Uterus (tissue), 2 donors: ENCODE results near the gene MMP13.

Experiments used
- POLR2A ChIP-seq, 2 donors: fragments of 450-650 bp; IDR thresholded peaks; one replicate each; pipeline ENCODE4 v1.6.1; 2016; ENCODE audit warnings: antibody characterized with exemption in 2 of 2, mild to moderate bottlenecking in 1 of 2, moderate library complexity in 1 of 2
- TF ChIP-seq, protein P1 (sequence below), 4 experiments: fragments of 200-600 bp in 2 of 4; fragments of 450-650 bp in 2 of 4; sonication (generic) in 2 of 4; IDR thresholded peaks; one replicate each; pipeline ENCODE4 v1.5.1; 2016 to 2019; ENCODE audit warnings: antibody characterized with exemption in 4 of 4, mild to moderate bottlenecking in 2 of 4, moderate library complexity in 1 of 4

DNA sequence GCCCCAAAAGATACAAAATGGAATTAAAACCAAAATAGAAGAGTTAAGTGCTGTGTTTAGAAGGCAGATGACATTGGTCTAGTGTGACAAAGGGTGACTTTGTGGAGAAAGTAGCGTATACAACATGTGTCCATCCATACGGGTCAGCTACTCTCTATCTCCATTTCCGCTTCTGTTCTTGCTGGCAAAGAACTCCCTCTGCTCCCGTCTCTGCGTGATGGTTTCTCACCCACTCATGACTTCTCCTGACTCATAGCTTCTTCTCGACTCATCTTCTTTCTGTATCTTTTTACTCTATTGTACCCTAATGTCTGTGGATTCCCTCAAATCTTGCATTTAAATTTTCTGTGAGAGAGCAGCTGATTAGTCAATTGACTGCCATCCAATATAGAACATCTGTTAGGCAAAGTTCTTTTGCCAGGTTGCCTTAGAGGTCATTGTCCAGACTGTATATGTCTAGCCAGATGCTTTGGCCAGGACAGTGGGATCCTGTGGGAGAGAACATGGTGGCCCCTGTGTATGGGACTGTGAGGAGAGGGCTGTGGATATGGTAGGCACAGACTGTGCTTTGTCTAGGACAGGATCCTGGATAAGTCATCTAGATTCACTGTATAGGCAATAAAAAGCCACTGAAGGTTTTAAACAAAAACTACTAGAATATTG is 28.4 kb downstream of the MMP13 start:
- TF ChIP-seq, protein P1, sequence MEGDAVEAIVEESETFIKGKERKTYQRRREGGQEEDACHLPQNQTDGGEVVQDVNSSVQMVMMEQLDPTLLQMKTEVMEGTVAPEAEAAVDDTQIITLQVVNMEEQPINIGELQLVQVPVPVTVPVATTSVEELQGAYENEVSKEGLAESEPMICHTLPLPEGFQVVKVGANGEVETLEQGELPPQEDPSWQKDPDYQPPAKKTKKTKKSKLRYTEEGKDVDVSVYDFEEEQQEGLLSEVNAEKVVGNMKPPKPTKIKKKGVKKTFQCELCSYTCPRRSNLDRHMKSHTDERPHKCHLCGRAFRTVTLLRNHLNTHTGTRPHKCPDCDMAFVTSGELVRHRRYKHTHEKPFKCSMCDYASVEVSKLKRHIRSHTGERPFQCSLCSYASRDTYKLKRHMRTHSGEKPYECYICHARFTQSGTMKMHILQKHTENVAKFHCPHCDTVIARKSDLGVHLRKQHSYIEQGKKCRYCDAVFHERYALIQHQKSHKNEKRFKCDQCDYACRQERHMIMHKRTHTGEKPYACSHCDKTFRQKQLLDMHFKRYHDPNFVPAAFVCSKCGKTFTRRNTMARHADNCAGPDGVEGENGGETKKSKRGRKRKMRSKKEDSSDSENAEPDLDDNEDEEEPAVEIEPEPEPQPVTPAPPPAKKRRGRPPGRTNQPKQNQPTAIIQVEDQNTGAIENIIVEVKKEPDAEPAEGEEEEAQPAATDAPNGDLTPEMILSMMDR (IDR thresholded peaks at IDR 0.05) = no peak
- TF ChIP-seq POLR2A (IDR thresholded peaks at IDR 0.05) = no peak
